ENCODE measurements around the gene AGO3.

GRCh38 chr1:35893051-35893879 lies 37.6 kb upstream of the AGO3 start:
- TF ChIP-seq CTCF (IDR thresholded peaks at IDR 0.05; ENCODE audit: low read depth, low read length) = no peak
- no peak for TF ChIP-seq MYC (IDR thresholded peaks at IDR 0.05; ENCODE audit: low read depth, low read length)
- TF ChIP-seq MAX (IDR thresholded peaks at IDR 0.05; ENCODE audit: low read depth, low read length) = no peak
- TF ChIP-seq POLR2A (IDR thresholded peaks at IDR 0.05; ENCODE audit: extremely low read depth, insufficient read length) = no peak
